HEK293 (cell line): ENCODE data around the gene PCP2.

Experiments used
- CTCF ChIA-PET: fragments of 350-600 bp; formaldehyde crosslinking; extraction: SDS; loops from one replicate; lab custom pipeline; 2021; ENCODE audit warnings: antibody characterized with exemption; lab: Yijun Ruan, JAX
- POLR2A ChIA-PET: fragments of 300-600 bp; formaldehyde crosslinking; extraction: SDS; loops from one replicate; lab custom pipeline; 2020; ENCODE audit warnings: antibody characterized with exemption, inconsistent platforms; lab: Yijun Ruan, JAX
- H3K27ac ChIP-seq: fragments of 200-500 bp; sonication (Bioruptor generic); 2 replicates; pipeline ENCODE4 v1.5.1; 2014; ENCODE audit warnings: low read depth, low read length, control low read depth, inconsistent platforms; ENCODE audit errors: extremely low read depth
- H3K36me3 ChIP-seq, 2 experiments: fragments of 200-500 bp in 1 of 2; sonication (Bioruptor generic) in 1 of 2; 1 replicate in 1 of 2; 2 replicates in 1 of 2; pipeline ENCODE4 v1.5.1; 2014 to 2017; ENCODE audit warnings: inconsistent platforms in 2 of 2, low read length in 2 of 2; ENCODE audit not compliant: control insufficient read depth in 2 of 2, insufficient read depth in 1 of 2
- H3K4me1 ChIP-seq: fragments of 200-500 bp; sonication (Bioruptor generic); 2 replicates; pipeline ENCODE4 v1.5.1; 2014; ENCODE audit warnings: mild to moderate bottlenecking, low read length, inconsistent platforms; ENCODE audit not compliant: control insufficient read depth, insufficient read depth
- H3K4me3 ChIP-seq: 2 replicates; pipeline ENCODE4 v1.5.1; 2011; ENCODE audit warnings: low read depth, mild to moderate bottlenecking, control low read depth, low read length, moderate library complexity
- H3K9me3 ChIP-seq: fragments of 200-500 bp; sonication (Bioruptor generic); 2 replicates; pipeline ENCODE4 v1.5.1; 2014; ENCODE audit warnings: low read depth, low read length, inconsistent platforms; ENCODE audit not compliant: control insufficient read depth, insufficient read depth
- BCL11A ChIP-seq: fragments of 450-650 bp; formaldehyde crosslinking; IDR thresholded peaks from 2 replicates; pipeline ENCODE4 v1.5.1; 2016; ENCODE audit warnings: low read depth, missing biosample characterization, missing genetic modification characterization
- EGR2 ChIP-seq: fragments of 450-650 bp; formaldehyde crosslinking; IDR thresholded peaks from 2 replicates; pipeline ENCODE4 v1.5.1; 2016; ENCODE audit warnings: low read depth, missing biosample characterization, missing genetic modification characterization
- KLF1 ChIP-seq: fragments of 450-650 bp; formaldehyde crosslinking; IDR thresholded peaks from 2 replicates; pipeline ENCODE4 v1.5.1; 2016; ENCODE audit warnings: missing biosample characterization, missing genetic modification characterization
- SALL2 ChIP-seq: fragments of 450-650 bp; formaldehyde crosslinking; IDR thresholded peaks from 2 replicates; pipeline ENCODE4 v1.5.0; 2017; ENCODE audit warnings: missing biosample characterization, mild to moderate bottlenecking, missing genetic modification characterization, borderline replicate concordance
- TRIM28 ChIP-seq: IDR thresholded peaks from 2 replicates; pipeline ENCODE4 v1.6.1; 2011; ENCODE audit warnings: low read length, control low read depth, borderline replicate concordance
- ZBTB1 ChIP-seq: fragments of 450-650 bp; formaldehyde crosslinking; IDR thresholded peaks from 2 replicates; pipeline ENCODE4 v1.5.1; 2016; ENCODE audit warnings: missing biosample characterization, missing genetic modification characterization
- ZBTB20 ChIP-seq: fragments of 450-650 bp; formaldehyde crosslinking; IDR thresholded peaks from 2 replicates; pipeline ENCODE4 v1.5.1; 2016; ENCODE audit warnings: missing biosample characterization, missing genetic modification characterization
- ZFHX2 ChIP-seq: fragments of 450-650 bp; formaldehyde crosslinking; conservative IDR thresholded peaks from 2 replicates; pipeline ENCODE4 v1.5.1; 2016; ENCODE audit warnings: missing biosample characterization, missing genetic modification characterization
- ZNF239 ChIP-seq: fragments of 450-650 bp; formaldehyde crosslinking; IDR thresholded peaks from 2 replicates; pipeline ENCODE4 v1.5.1; 2016; ENCODE audit warnings: missing biosample characterization, missing genetic modification characterization
- ZNF76 ChIP-seq: fragments of 450-650 bp; formaldehyde crosslinking; IDR thresholded peaks from 2 replicates; pipeline ENCODE4; 2016; ENCODE audit warnings: low read depth, missing biosample characterization, missing genetic modification characterization, borderline replicate concordance
- TF ChIP-seq, protein P1 (sequence below): fragments of 450-650 bp; formaldehyde crosslinking; optimal IDR thresholded peaks from 2 replicates; pipeline ENCODE3; 2016; ENCODE audit warnings: missing biosample characterization, mild to moderate bottlenecking, missing genetic modification characterization
- TF ChIP-seq, protein P2 (sequence below): fragments of 450-650 bp; IDR thresholded peaks from 2 replicates; pipeline ENCODE4 v1.5.1; 2018; ENCODE audit warnings: missing biosample characterization, missing genetic modification characterization
- TF ChIP-seq, protein P3 (sequence below): fragments of 450-650 bp; formaldehyde crosslinking; IDR thresholded peaks from 2 replicates; pipeline ENCODE4 v1.5.1; 2017; ENCODE audit warnings: missing biosample characterization, mild to moderate bottlenecking, missing genetic modification characterization, moderate library complexity
- TF ChIP-seq, protein P4 (sequence below): fragments of 450-650 bp; formaldehyde crosslinking; IDR thresholded peaks from 2 replicates; pipeline ENCODE4 v1.5.1; 2016; ENCODE audit warnings: missing biosample characterization, missing genetic modification characterization
- TF ChIP-seq, protein P5 (sequence below): fragments of 450-650 bp; formaldehyde crosslinking; IDR thresholded peaks from 2 replicates; pipeline ENCODE4 v1.5.1; 2016; ENCODE audit warnings: missing biosample characterization, missing genetic modification characterization
- TF ChIP-seq, protein P6 (sequence below): fragments of 450-650 bp; formaldehyde crosslinking; conservative IDR thresholded peaks from 2 replicates; pipeline ENCODE4 v1.5.1; 2016; ENCODE audit warnings: low read depth, missing biosample characterization, missing genetic modification characterization
- TF ChIP-seq, protein P7 (sequence below): fragments of 450-650 bp; formaldehyde crosslinking; conservative IDR thresholded peaks from 2 replicates; pipeline ENCODE4 v1.5.1; 2016; ENCODE audit warnings: low read depth, missing biosample characterization, missing genetic modification characterization

Gene PCP2

DNA sequence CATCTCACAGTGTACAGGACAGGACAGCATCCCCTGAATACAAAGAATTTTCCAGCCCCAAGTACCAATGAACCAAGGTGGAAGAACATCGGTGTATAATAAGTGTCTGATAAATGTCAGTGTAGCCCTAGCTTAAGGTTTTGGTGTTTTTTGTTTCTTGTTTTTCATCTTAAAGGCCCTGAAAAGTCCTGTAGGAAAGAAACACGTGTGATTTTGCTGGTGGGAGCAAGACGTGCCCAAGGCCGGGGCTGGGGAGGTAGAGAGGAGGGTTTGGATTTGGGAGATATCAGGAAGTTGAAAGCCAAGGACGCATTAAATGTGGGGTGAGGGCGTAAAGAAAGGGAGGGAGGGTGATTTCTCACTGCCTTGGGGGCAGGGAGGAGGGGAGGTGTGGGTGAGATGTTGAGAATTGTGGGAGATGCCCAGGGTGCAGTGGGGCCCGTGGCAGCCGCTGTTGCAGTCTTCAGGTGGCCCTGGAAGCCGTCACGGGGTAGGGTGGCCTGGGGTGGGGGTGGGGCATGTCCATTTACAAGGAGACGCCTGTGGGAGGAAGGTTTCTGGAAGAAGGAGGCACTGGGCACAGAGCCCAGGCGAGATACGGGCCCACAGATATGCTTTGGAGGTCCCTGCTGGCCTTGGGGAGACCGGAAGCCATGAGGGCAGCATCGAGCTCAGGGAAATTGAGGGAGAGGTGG lies 31.1 kb downstream of the PCP2 start:
- Histone ChIP-seq H3K9me3 (no peaks in the 10 kb centered on the region), H3K4me1 (peaks cover under 1% of the 10 kb centered on the region), H3K4me3 (no peak overlapping the region), H3K36me3 (peaks cover 0 to 12% of the 10 kb centered on the region in 2 experiments; a peak in 2 of 3 replicates), H3K27ac (no peak overlapping the region)
- ChIA-PET CTCF (no interaction called here), POLR2A (no interaction called here)
- no peak for TF ChIP-seq ZBTB20 (tag by site-specific recombination)
- TF ChIP-seq, protein P1, sequence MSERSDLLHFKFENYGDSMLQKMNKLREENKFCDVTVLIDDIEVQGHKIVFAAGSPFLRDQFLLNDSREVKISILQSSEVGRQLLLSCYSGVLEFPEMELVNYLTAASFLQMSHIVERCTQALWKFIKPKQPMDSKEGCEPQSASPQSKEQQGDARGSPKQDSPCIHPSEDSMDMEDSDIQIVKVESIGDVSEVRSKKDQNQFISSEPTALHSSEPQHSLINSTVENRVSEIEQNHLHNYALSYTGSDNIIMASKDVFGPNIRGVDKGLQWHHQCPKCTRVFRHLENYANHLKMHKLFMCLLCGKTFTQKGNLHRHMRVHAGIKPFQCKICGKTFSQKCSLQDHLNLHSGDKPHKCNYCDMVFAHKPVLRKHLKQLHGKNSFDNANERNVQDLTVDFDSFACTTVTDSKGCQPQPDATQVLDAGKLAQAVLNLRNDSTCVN, result no peak
- TF ChIP-seq, protein P2, sequence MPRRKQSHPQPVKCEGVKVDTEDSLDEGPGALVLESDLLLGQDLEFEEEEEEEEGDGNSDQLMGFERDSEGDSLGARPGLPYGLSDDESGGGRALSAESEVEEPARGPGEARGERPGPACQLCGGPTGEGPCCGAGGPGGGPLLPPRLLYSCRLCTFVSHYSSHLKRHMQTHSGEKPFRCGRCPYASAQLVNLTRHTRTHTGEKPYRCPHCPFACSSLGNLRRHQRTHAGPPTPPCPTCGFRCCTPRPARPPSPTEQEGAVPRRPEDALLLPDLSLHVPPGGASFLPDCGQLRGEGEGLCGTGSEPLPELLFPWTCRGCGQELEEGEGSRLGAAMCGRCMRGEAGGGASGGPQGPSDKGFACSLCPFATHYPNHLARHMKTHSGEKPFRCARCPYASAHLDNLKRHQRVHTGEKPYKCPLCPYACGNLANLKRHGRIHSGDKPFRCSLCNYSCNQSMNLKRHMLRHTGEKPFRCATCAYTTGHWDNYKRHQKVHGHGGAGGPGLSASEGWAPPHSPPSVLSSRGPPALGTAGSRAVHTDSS (tag by site-specific recombination), result no peak
- TF ChIP-seq, protein P3, sequence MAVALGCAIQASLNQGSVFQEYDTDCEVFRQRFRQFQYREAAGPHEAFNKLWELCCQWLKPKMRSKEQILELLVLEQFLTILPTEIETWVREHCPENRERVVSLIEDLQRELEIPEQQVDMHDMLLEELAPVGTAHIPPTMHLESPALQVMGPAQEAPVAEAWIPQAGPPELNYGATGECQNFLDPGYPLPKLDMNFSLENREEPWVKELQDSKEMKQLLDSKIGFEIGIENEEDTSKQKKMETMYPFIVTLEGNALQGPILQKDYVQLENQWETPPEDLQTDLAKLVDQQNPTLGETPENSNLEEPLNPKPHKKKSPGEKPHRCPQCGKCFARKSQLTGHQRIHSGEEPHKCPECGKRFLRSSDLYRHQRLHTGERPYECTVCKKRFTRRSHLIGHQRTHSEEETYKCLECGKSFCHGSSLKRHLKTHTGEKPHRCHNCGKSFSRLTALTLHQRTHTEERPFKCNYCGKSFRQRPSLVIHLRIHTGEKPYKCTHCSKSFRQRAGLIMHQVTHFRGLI, result no peak
- TF ChIP-seq, protein P4, sequence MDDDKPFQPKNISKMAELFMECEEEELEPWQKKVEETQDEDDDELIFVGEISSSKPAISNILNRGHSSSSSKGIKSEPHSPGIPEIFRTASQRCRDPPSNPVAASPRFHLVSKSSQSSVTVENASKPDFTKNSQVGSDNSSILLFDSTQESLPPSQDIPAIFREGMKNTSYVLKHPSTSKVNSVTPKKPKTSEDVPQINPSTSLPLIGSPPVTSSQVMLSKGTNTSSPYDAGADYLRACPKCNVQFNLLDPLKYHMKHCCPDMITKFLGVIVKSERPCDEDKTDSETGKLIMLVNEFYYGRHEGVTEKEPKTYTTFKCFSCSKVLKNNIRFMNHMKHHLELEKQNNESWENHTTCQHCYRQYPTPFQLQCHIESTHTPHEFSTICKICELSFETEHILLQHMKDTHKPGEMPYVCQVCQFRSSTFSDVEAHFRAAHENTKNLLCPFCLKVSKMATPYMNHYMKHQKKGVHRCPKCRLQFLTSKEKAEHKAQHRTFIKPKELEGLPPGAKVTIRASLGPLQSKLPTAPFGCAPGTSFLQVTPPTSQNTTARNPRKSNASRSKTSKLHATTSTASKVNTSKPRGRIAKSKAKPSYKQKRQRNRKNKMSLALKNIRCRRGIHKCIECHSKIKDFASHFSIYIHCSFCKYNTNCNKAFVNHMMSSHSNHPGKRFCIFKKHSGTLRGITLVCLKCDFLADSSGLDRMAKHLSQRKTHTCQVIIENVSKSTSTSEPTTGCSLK (tag by site-specific recombination), result no peak
- TF ChIP-seq ZFHX2 (tag by site-specific recombination), result peak; percentile 79
- TF ChIP-seq, protein P5, sequence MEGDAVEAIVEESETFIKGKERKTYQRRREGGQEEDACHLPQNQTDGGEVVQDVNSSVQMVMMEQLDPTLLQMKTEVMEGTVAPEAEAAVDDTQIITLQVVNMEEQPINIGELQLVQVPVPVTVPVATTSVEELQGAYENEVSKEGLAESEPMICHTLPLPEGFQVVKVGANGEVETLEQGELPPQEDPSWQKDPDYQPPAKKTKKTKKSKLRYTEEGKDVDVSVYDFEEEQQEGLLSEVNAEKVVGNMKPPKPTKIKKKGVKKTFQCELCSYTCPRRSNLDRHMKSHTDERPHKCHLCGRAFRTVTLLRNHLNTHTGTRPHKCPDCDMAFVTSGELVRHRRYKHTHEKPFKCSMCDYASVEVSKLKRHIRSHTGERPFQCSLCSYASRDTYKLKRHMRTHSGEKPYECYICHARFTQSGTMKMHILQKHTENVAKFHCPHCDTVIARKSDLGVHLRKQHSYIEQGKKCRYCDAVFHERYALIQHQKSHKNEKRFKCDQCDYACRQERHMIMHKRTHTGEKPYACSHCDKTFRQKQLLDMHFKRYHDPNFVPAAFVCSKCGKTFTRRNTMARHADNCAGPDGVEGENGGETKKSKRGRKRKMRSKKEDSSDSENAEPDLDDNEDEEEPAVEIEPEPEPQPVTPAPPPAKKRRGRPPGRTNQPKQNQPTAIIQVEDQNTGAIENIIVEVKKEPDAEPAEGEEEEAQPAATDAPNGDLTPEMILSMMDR (tag by site-specific recombination), result no peak
- no peak for TF ChIP-seq TRIM28
- peak; percentile 53 for TF ChIP-seq KLF1 (tag by site-specific recombination)
- TF ChIP-seq EGR2 (tag by site-specific recombination), result peak; percentile 80
- TF ChIP-seq ZNF76, result peak; percentile 31; the same call in 1 of the 2 replicates
- TF ChIP-seq, protein P6, sequence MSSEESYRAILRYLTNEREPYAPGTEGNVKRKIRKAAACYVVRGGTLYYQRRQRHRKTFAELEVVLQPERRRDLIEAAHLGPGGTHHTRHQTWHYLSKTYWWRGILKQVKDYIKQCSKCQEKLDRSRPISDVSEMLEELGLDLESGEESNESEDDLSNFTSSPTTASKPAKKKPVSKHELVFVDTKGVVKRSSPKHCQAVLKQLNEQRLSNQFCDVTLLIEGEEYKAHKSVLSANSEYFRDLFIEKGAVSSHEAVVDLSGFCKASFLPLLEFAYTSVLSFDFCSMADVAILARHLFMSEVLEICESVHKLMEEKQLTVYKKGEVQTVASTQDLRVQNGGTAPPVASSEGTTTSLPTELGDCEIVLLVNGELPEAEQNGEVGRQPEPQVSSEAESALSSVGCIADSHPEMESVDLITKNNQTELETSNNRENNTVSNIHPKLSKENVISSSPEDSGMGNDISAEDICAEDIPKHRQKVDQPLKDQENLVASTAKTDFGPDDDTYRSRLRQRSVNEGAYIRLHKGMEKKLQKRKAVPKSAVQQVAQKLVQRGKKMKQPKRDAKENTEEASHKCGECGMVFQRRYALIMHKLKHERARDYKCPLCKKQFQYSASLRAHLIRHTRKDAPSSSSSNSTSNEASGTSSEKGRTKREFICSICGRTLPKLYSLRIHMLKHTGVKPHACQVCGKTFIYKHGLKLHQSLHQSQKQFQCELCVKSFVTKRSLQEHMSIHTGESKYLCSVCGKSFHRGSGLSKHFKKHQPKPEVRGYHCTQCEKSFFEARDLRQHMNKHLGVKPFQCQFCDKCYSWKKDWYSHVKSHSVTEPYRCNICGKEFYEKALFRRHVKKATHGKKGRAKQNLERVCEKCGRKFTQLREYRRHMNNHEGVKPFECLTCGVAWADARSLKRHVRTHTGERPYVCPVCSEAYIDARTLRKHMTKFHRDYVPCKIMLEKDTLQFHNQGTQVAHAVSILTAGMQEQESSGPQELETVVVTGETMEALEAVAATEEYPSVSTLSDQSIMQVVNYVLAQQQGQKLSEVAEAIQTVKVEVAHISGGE, result no peak
- TF ChIP-seq, protein P7, sequence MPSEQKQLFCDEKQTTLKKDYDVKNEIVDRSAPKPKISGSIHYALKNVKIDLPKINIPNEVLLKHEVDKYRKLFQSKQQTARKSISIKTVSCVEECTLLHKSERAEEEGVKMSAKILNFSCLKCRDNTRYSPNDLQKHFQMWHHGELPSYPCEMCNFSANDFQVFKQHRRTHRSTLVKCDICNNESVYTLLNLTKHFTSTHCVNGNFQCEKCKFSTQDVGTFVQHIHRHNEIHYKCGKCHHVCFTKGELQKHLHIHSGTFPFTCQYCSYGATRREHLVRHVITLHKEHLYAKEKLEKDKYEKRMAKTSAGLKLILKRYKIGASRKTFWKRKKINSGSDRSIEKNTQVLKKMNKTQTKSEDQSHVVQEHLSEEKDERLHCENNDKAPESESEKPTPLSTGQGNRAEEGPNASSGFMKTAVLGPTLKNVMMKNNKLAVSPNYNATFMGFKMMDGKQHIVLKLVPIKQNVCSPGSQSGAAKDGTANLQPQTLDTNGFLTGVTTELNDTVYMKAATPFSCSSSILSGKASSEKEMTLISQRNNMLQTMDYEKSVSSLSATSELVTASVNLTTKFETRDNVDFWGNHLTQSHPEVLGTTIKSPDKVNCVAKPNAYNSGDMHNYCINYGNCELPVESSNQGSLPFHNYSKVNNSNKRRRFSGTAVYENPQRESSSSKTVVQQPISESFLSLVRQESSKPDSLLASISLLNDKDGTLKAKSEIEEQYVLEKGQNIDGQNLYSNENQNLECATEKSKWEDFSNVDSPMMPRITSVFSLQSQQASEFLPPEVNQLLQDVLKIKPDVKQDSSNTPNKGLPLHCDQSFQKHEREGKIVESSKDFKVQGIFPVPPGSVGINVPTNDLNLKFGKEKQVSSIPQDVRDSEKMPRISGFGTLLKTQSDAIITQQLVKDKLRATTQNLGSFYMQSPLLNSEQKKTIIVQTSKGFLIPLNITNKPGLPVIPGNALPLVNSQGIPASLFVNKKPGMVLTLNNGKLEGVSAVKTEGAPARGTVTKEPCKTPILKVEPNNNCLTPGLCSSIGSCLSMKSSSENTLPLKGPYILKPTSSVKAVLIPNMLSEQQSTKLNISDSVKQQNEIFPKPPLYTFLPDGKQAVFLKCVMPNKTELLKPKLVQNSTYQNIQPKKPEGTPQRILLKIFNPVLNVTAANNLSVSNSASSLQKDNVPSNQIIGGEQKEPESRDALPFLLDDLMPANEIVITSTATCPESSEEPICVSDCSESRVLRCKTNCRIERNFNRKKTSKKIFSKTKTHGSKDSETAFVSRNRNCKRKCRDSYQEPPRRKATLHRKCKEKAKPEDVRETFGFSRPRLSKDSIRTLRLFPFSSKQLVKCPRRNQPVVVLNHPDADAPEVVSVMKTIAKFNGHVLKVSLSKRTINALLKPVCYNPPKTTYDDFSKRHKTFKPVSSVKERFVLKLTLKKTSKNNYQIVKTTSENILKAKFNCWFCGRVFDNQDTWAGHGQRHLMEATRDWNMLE (tag by site-specific recombination), result no peak
- no peak for TF ChIP-seq BCL11A (tag by site-specific recombination)
- TF ChIP-seq ZBTB1 (tag by site-specific recombination), result no peak
- no peak for TF ChIP-seq SALL2 (tag by site-specific recombination)
- TF ChIP-seq ZNF239 (tag by site-specific recombination), result peak; percentile 96
